HTR-8/SVneo (cell line): ENCODE results near the gene ACSL1.
A peak's percentile ranks its signal among the peaks of the same experiment; 100 is the strongest.

Source experiments
- DNase-seq: peaks from one replicate; pipeline ENCODE4 v3.0.0; 2011; ENCODE audit warnings: low spot score, mixed read lengths; ENCODE audit not compliant: insufficient read length
- FAIRE-seq: peaks from 2 replicates; lab custom pipeline; 2011; peaks lifted over from hg19 to GRCh38; lab: Jason Lieb, UNC

The ACSL1 gene

GRCh38 chr4:184812651-184813181 lies 13.1 kb downstream of the ACSL1 start:
- no peak for DNase-seq
- FAIRE-seq = no peak

DNA sequence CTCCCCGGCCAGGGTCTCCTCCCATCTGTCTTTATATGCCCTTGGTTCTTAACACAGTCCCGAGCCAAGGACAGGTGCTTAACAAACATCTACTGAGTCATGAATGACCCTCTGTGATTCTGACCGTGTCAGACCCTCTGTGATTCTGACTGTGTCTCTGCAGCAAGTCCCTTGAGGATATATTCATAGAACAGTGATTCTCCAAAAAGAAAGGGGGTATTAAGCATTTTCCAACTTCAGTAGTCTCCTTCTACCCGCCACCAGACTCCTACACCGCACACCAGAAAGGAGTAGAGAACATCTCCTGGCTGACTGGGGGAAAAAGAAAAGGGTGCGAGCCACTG lies 13.6 kb downstream of the ACSL1 start:
- DNase-seq (no peak), FAIRE-seq (no peak)

DNA sequence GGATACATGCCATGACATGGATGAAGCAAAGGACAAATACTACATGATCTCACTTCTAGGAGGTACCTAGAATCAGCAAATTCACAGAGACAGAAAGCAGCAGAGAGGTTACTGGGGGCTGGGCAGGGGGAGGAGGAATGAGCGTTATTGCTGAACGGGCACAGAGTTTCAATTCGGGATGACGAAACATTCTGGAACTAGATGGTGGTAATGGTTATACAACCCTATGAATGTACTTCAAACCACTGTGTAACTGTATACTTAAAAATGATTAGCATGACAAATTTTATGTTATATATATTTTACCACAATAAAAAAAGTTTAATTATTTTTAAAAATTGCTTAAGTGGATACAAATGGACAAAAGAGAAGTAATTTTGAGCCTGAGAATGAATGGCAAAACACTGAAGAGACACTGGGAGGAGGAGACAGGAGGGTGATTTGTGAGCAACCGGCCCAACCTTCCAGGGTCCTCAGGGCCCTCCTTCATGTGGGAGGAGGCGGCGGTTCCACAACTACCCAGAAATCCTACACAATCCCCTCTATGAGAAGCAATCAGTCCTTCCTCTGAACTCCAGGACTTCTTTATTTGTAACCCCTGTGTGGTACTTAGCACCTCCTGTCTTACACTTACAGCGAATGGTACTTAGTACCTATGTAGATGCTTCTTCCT lies 14.1 kb downstream of the ACSL1 start:
- FAIRE-seq (no peak), DNase-seq (no peak)

GRCh38 chr4:184810720-184811119 lies 15.0 kb downstream of the ACSL1 start:
- FAIRE-seq (no peak), DNase-seq (no peak)

DNA sequence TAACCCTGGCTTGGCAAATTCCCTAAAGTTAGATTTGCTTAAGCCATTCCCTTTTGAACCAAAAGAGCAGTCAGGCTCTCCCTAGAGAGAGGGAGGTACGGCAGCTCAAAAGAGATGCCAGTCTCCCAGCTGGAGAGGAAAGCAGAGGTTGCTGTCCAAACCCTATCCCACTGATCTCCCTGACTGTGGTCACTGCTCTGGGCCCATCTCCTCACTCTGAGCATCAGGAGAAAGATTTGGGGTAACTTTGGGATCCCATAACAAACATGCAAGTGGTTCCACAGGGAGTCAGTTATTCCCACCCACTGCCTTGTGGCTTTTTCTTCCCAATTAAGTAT lies 17.1 kb downstream of the ACSL1 start:
- DNase-seq = no peak
- FAIRE-seq = peak; percentile 36

DNA sequence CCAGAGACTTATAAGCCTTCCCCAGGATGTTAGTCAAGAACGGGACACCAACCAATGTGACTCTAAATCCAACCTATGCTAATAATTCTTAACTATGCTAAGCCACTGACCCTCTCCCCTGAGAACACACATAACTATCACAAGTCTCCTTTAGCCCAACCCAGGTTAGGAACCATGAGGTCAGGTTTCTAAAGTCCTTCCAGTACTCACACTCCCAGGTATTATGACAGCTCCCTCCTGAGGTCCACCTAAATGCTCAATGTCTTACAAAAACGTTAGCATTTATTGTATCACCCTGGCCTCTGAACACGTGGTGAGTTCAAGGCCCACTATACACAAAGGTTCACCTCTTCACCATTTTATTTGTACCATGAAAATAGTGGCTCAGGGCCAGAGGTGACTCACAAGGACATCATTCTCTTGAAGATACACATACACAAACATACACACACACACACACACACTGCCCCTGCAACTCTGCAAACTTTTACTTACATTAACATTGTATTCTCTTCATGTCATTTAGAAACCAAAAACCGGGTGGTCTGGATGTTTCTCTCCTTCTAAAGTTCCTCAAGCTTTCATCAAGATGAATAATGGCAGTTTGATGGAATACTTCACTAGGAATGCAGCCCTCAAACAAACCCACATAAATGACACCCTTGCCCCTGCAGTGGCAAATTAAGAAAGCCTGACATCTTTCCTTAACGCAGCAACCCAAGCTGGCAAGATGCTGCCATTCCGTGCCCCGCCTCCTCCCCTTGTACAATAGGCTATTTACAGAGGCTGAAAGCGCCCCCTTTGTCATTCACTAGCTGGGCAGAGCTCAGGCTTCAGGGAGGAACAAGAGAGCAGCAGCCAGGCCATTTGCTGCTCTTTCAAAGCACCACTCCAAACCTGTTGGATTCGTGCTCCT lies 17.7 kb downstream of the ACSL1 start:
- FAIRE-seq (no peak), DNase-seq (no peak)

GRCh38 chr4:184807256-184807655 lies 18.5 kb downstream of the ACSL1 start:
- FAIRE-seq (no peak), DNase-seq (no peak)

DNA sequence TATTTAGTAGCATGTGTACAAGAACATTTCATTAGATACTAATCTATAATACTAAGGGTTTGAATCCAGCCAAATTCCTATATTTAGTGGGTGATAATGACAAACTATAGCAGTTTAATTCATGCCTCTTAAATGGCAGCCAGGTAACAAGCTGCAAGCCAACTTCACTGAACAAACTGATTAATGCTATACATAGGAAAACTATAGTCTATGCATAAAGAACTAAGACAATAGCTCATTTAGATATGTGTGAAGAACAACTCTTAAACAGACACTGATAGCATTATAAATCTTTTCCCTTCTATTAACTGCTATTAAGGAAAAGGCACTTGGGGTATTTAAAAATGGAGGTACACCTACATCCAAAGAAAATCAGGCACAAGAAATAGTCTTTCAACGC lies 19.1 kb downstream of the ACSL1 start:
- FAIRE-seq (no peak), DNase-seq (no peak)

- FAIRE-seq (no peak), DNase-seq (no peak)
Observed at GRCh38 chr4:184806229-184806550, 19.6 kb downstream of the ACSL1 start.

- DNase-seq = no peak
- peak; percentile 69 for FAIRE-seq
Observed at GRCh38 chr4:184805462-184806228, 20.1 kb downstream of the ACSL1 start.

DNA sequence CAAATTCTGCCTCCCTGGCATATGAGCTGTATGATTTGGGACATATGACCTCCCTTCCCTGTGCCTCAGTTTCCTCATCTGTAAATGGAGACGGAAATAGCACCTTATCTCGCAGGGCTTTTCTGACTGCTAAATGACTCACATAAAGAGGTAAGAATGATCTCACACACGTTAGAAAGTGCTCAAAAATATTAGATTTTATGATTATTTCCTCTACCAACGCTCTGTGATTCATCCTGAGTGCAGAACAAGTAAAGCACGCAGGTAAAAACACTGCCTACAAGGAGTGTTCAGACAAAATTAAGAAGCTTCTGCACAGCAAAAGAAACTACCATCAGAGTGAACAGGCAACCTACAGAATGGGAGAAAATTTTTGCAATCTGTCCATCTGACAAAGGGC lies 21.1 kb downstream of the ACSL1 start:
- FAIRE-seq (no peak), DNase-seq (no peak)

DNA sequence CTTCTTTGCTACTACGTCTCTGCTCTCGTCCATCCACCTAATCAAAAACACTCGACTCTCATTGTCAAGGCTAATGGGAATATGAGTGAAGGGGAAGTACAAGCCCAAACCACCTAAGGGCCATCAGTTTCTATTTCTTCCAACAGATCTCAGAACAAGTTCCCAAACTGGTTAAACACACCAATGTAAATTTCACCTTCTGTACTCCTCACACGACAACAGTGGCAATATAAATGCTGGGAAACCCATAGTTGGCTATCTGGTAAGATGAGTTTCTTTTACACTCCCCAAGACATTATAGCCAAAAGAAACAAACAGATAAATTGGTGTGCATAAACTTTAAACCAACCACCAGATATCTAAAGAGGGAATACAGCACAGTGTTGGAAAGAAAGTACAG lies 21.9 kb downstream of the ACSL1 start:
- FAIRE-seq (no peak), DNase-seq (no peak)

GRCh38 chr4:184803133-184803532 lies 22.6 kb downstream of the ACSL1 start:
- no peak for DNase-seq
- no peak for FAIRE-seq

DNA sequence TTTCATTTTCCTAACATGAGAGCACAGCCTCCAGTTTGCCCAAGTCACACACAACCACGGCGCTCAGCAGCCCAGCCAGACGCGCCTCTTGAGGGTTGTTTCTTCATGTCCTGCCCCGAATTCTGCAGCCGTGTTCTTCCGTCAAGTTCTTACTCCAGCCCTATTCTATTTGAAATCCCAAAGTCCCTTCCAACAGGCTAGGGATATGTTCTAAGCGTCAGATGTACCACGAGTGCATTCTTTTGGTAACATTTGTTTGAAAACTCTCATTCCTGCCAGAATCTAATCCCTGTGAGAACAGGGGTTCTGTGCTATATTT lies 23.1 kb downstream of the ACSL1 start:
- FAIRE-seq (no peak), DNase-seq (no peak)

DNA sequence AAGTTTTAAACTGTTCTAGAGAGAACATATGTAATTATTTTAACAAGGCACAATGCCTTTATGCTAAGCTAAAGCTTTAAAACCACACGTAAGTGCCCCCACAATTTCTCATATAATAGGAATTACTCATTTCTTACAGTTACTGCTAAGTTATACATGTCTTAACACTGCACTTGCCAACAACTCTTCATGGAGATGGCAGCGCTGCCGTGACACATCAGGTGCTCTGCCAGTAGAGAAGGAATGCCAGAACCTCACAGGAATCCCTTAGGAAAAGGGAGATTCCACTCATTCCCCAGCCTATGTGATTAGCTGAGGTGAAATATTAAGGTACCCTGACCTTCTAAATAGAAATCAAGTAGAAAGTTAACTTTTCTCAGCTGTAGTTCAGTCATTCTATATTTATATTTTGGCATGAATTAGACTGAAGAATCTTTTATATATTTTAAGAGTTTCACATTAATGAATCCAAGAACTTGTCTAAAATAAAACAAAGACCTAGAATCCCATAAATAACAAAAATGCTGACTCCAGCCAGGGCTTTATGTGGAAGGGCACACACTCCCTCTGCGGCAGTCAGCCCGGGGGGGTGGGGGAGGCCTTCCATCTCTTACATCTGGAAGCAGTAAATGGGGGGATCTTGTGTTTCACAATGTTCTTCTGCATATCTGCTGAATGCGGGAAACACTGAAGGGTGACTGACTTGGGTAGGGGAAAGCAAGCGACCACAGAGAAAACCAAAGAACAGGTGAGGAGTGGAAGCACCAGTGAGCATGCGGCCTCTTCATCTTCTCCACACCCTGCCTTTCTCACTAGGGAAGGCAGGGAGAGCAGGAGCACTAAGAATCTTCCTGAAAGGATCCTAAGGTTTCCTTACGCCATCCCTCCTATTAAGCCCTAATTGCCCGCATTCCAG lies 23.7 kb downstream of the ACSL1 start:
- DNase-seq = no peak
- no peak for FAIRE-seq

DNA sequence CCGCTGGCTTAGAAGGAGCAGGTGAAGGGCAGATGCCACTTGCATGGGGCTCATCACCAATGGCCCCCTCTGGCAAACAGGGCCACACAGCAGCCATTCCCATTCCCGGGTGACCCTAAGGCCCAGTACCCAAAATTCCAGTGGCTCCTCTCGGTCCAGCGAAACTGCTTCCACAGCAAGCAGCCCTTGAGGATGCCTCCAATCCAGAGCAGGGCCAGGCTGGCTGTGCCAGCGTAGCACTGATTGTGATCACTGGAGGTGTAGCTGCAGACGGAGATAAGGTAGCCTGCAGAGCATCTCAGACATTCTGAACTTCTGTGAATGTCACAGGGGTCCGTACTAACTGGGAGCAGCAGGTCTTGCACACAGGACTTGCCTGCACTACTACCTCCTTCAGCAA lies 27.3 kb downstream of the ACSL1 start:
- FAIRE-seq (peak; percentile 57), DNase-seq (no peak)

DNA sequence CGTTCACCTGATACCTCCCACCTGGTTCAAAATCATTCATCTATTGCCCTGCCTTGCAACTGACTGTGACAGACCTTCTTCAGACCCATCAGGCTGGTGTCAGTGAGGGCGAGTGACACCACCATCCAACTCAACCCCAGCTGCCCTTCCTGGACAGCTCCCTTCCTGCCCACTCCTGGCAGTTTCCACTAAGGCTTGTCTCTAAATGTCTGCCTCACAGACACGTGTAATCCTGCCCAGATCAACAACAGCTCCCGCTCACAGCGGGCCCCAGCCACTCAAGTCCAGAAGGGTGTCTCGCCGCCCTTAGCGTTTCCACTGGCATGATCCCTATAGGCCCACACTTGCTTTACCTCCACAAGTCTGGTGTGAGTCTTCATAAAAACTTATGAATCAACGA lies 28.9 kb downstream of the ACSL1 start:
- no peak for FAIRE-seq
- no peak for DNase-seq

GRCh38 chr4:184795214-184795844 lies 30.4 kb downstream of the ACSL1 start:
- no peak for DNase-seq
- no peak for FAIRE-seq

DNA sequence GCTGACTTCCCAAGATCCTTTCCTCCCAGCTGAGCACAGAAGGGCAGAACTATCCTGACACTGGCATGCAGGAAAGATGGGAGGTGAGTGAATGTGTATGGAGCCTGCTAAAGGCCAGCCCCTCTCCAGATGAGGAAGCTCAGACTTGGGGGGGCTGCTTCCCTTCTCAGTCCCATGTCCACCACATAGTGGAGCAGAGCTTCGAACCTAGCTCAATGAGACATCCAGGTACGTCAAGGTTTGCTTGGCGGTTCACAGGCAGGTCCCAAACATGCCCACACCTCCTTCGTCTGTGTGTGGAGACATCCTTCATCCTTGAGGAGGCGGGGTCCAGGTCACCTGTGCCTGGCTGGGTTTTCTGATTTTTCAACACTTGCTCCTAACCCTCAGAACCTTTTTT lies 31.3 kb downstream of the ACSL1 start:
- DNase-seq = no peak
- no peak for FAIRE-seq
